Heart left ventricle (tissue), 13 donors: ENCODE data around the gene RASSF5.

Source experiments
- CTCF ChIP-seq, 12 donors: fragments of 200-600 bp; sonication (generic) in 4 of 12; IDR thresholded peaks; one replicate each; pipeline versions ENCODE4 v1.5.0 to v1.8.0; 2018 to 2022; ENCODE audit warnings: antibody characterized with exemption in 12 of 12, mild to moderate bottlenecking in 5 of 12
- POLR2A ChIP-seq, 2 donors: fragments of 450-650 bp; IDR thresholded peaks; one replicate each; pipeline ENCODE4 v1.6.1; 2017; ENCODE audit warnings: antibody characterized with exemption in 2 of 2, mild to moderate bottlenecking in 2 of 2, moderate library complexity in 2 of 2
- donor health status: ischemic (EF 13 %, LVEDD 7.1; RV severe dilation, severe dysfunction).
- donor health status: DM: no; HTN: yes; CAD: no.
- donor health status: DM: no; HTN: no; CAD: no.
- donor health status: ischemic (EF 25% LVEDD 6.9; RV normal size, moderate dysfunction).
- donor health status: ischemic (EF 25% LVEDD 5.7; RV mildly dilated, moderate dysfunction).
- donor health status: ischemic (EF 35%, LVEDD 5.7; RV mildly dilated, moderate dysfunction).
- donor health status: nonischemic (EF 11% LVEDD 7.7; RV severe dilation, severe dysfunction).
- donor health status: DM: yes; HTN: yes; CAD: no.
- donor health status: PGD.
- donor health status: ischemic (EF 29% LVEDD 5.4; RV normal size, mild dysfunction).
- donor health status: nonischemic (EF 23%, LVEDD 6.1; RV moderate dilation, normal function).

DNA sequence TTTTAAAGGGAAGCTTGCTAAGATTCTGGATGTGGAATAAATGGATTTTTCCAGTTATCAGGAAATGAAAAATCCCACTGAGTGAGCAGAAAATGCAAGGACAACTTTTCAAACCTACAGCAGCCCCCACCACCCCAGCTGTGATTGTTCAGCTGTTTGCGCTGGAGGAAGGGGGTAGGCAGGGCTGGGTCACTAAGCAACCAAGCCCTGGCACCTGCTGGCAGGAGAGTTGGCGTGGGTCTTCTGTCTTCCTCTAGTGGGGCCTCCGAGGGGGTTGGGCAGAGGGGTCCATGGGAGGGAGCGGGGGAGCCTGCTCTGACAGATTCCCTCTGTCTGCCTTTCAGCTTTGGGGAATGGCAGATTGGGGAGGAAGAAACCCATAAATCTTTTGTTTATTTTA lies 59.7 kb downstream of the RASSF5 start:
- TF ChIP-seq CTCF (IDR thresholded peaks at IDR 0.05), result no peak
- TF ChIP-seq POLR2A (IDR thresholded peaks at IDR 0.05), result no peak
